ENCODE measurements around the gene CCDC194. TPM values are rescaled to one million over a fixed set of nuclear protein-coding genes. Genes with fewer than 3 reads are reported as not detected.
A peak's percentile ranks its signal among the peaks of the same experiment; 100 is the strongest.

CCDC194 gene
- total RNA-seq, 2 experiments from 2014 or later = 0.97 to 1.6 TPM

GRCh38 chr19:17405250-17406045 is 11.5 kb upstream of the CCDC194 start, which contains the start of gene BST2:
Gene BST2, minus strand, starts transcription at chr19:17405630. Its CDS starts 55 bp downstream, at chr19:17405575.
- peak; percentile 80 for ATAC-seq
- Mint-ChIP-seq H3K9me3 (ENCODE audit: low read depth) (no peaks in the 10 kb centered on the region), H3K27ac (peak within 1 kb of the TSS; percentile 90)

DNA sequence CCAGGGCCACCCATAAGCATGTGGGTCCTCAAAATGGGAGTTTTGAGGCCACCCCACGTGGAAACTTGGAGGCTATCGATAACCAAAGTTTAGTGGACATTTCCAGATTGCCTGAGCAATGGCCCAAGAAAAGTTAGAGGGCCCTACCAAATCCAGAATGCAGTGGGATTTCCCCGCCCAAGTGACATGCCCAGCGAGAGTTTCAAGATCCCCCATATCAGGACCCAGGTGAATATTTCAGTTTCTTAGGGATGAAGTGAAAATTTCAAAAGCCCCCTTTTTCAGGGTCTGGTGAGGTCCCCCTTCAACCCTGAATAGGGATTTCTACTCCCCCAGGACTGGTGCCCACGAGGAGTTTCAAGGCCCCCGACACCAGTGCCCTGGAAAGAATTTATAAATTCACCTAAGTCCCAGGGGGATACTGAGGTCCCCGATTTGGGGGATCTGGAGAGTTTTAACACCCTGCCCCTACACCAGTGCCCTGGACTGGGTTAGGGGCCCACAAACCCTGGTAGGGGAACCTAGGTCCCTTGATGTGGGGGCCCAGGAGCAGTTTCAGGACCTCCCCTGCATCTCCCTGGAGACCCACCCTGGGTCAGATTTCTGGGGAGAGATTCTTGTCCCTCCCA is 10.7 kb upstream of the CCDC194 start:
- CTCF ChIA-PET = interaction anchor here (0.6 to 1.7 kb wide), 5 partner anchors 15 to 72 kb away, joined by 3 to 7 read pairs (median 5); no protein-coding TSS in a partner anchor
- ATAC-seq (no peak), DNase-seq (no peak)
- Mint-ChIP-seq H3K9me3 (ENCODE audit: low read depth) (no peaks in the 10 kb centered on the region), H3K27me3 (no peaks in the 10 kb centered on the region), H3K36me3 (ENCODE audit: low read depth) (peaks cover 7% of the 10 kb centered on the region), H3K4me1 (peaks cover 28% of the 10 kb centered on the region), H3K4me3 (peak overlapping the region; percentile 76), H3K27ac (peak overlapping the region; percentile 90)
- POLR2A ChIA-PET = interaction anchor here (0.6 to 1.5 kb wide), 3 partner anchors 95 to 325 kb away, joined by 3 to 6 read pairs (median 5); partner anchors contain the start of genes DDA1 and USE1
- intact Hi-C loops (cut with DNase I, micrococcal nuclease) = loop anchor here (1.0 to 2.0 kb wide), 2 partner anchors 14 to 15 kb away; no protein-coding TSS in a partner anchor

More at GRCh38 chr19:17405250-17406045, 11.5 kb upstream of the CCDC194 start, which contains the start of gene BST2:
- Mint-ChIP-seq H3K4me3 (peak within 1 kb of the TSS; percentile 76), H3K27me3 (no peaks in the 10 kb centered on the region), H3K36me3 (ENCODE audit: low read depth) (peaks cover 7% of the 10 kb centered on the region), H3K4me1 (peaks cover 28% of the 10 kb centered on the region)
- POLR2A ChIA-PET = interaction anchor here (0.6 to 2.0 kb wide), 5 partner anchors 14 to 443 kb away, joined by 3 to 10 read pairs (median 5); partner anchors contain the start of genes DDA1, MVB12A and USE1
- intact Hi-C loops (cut with DNase I, micrococcal nuclease) = loop anchor here (1.0 to 2.0 kb wide), 2 partner anchors 14 to 15 kb away; no protein-coding TSS in a partner anchor
- DNase-seq = peak; percentile 60
- CTCF ChIA-PET = interaction anchor here (0.6 to 1.4 kb wide), 6 partner anchors 15 to 73 kb away, joined by 3 to 7 read pairs (median 4); no protein-coding TSS in a partner anchor

GRCh38 chr19:17404015-17404414 is 10.0 kb upstream of the CCDC194 start:
- H3K4me3 Mint-ChIP-seq = peak overlapping the region; percentile 76
- H3K27ac Mint-ChIP-seq = peak overlapping the region; percentile 90
- H3K27me3 Mint-ChIP-seq = no peaks in the 10 kb centered on the region
- H3K36me3 Mint-ChIP-seq (ENCODE audit: low read depth) = peaks cover 7% of the 10 kb centered on the region
- ChIA-PET POLR2A (no interaction called here), CTCF (interaction anchor here (0.6 to 1.7 kb wide), 5 partner anchors 15 to 1284 kb away, joined by 3 to 9 read pairs (median 3); partner anchors contain the start of gene MVB12A)
- H3K4me1 Mint-ChIP-seq = peaks cover 28% of the 10 kb centered on the region
- DNase-seq (no peak), ATAC-seq (no peak)
- intact Hi-C loops (cut with DNase I, micrococcal nuclease) = loop anchor here in 1 of 2 experiments (2.0 kb wide), 1 partner anchor 13 kb away; no protein-coding TSS in a partner anchor
- no peaks in the 10 kb centered on the region for H3K9me3 Mint-ChIP-seq (ENCODE audit: low read depth)

GRCh38 chr19:17402982-17403855 is 9.2 kb upstream of the CCDC194 start:
- peak; percentile 78 for DNase-seq
- intact Hi-C loops (cut with DNase I, micrococcal nuclease) = loop anchor here in 1 of 2 experiments (1.0 kb wide), 1 partner anchor 12 kb away; no protein-coding TSS in a partner anchor
- Mint-ChIP-seq H3K4me3 (peak overlapping the region; percentile 76), H3K4me1 (peaks cover 28% of the 10 kb centered on the region), H3K27ac (peak overlapping the region; percentile 72), H3K36me3 (ENCODE audit: low read depth) (peaks cover 7% of the 10 kb centered on the region), H3K9me3 (ENCODE audit: low read depth) (no peaks in the 10 kb centered on the region), H3K27me3 (no peaks in the 10 kb centered on the region)
- ChIA-PET POLR2A (interaction anchor here (0.6 kb wide), 1 partner anchor 399 kb away, joined by 3 read pairs; no protein-coding TSS in a partner anchor), CTCF (interaction anchor here (0.6 to 1.7 kb wide), 6 partner anchors 13 to 69 kb away, joined by 3 to 9 read pairs (median 3); partner anchors contain the start of gene MVB12A)
- ATAC-seq = peak; percentile 53

DNA sequence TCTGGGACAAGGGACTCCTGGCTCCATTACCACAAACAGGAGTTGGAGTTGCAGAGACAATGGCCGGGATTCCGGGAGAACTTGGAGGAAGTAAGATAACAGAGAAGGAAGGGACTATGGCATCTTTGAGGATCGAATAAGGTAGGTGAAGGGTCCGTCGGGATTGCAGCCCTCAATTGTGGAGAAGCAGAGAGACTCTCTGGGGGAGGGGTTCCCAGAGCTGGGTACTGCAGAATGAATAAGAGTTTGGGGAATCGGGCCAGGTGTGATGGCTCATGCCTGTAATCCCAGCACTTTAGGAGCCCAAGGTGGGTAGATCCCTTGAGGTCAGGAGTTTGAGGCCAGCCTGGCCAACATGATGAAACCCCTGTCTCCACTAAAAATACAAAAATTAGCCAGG is 7.6 kb upstream of the CCDC194 start:
- Mint-ChIP-seq H3K36me3 (ENCODE audit: low read depth) (peaks cover 7% of the 10 kb centered on the region), H3K27me3 (no peaks in the 10 kb centered on the region), H3K27ac (no peak overlapping the region), H3K4me3 (no peak overlapping the region), H3K9me3 (ENCODE audit: low read depth) (no peaks in the 10 kb centered on the region), H3K4me1 (peaks cover 17% of the 10 kb centered on the region)
- intact Hi-C loops (cut with DNase I, micrococcal nuclease) = no loop called here
- ATAC-seq (no peak), DNase-seq (no peak)
- ChIA-PET CTCF (no interaction called here), POLR2A (no interaction called here)

- peaks cover 17% of the 10 kb centered on the region for H3K4me1 Mint-ChIP-seq
- peaks cover 7% of the 10 kb centered on the region for H3K36me3 Mint-ChIP-seq (ENCODE audit: low read depth)
- ChIA-PET POLR2A (interaction anchor here (0.9 kb wide), 1 partner anchor 16 kb away, joined by 4 read pairs; no protein-coding TSS in a partner anchor), CTCF (interaction anchor here (0.6 to 1.4 kb wide), 5 partner anchors 8 to 442 kb away, joined by 3 to 4 read pairs (median 3); no protein-coding TSS in a partner anchor)
- H3K27ac Mint-ChIP-seq = no peak overlapping the region
- DNase-seq = no peak
- no peak for ATAC-seq
- no peaks in the 10 kb centered on the region for H3K9me3 Mint-ChIP-seq (ENCODE audit: low read depth)
- no peak overlapping the region for H3K4me3 Mint-ChIP-seq
- H3K27me3 Mint-ChIP-seq = no peaks in the 10 kb centered on the region
- intact Hi-C loops (cut with DNase I, micrococcal nuclease) = no loop called here
Measured at GRCh38 chr19:17398902-17399527, 5.0 kb upstream of the CCDC194 start.

DNA sequence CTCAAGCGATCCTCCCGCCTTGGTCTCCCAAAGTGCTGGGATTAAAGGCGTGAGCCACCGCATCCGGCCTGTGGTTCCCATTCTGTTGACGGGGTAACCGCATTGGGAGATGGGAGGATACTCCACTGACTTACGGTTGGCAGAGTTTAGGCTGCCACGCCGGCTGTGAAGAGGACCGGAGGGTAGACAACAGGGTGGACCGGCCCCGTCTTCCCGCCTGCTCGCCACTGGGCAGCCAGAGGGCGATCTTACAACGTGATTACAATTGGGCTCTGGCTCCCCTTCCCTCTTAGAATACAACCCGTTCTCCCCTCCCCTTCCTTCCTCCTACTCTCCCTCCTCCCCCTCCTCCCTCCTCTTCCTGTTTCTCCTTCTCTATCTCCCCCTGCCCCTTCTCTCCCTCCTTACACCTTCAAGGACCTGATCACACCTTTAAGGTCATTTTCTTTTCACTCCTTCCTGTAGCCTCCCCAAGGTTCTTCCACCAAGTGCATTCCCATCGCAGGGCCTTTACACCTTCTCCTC is 957 bp upstream of the CCDC194 start:
- peak; percentile 14 for ATAC-seq
- DNase-seq = peak; percentile 64
- intact Hi-C loops (cut with DNase I, micrococcal nuclease) = loop anchor here (1.0 to 5.0 kb wide), 3 partner anchors 71 to 318 kb away; partner anchors contain the start of genes HAUS8 (in 1 of the 2) and MYO9B (in 1 of the 2)
- Mint-ChIP-seq H3K27me3 (peaks cover 2% of the 10 kb centered on the region), H3K4me1 (peaks cover 24% of the 10 kb centered on the region), H3K4me3 (no peak overlapping the region), H3K27ac (no peak overlapping the region), H3K36me3 (ENCODE audit: low read depth) (no peaks in the 10 kb centered on the region), H3K9me3 (ENCODE audit: low read depth) (no peaks in the 10 kb centered on the region)
- ChIA-PET POLR2A (no interaction called here), CTCF (interaction anchor here (0.9 to 1.3 kb wide), 2 partner anchors 9 to 77 kb away, joined by 3 read pairs; no protein-coding TSS in a partner anchor)

DNA sequence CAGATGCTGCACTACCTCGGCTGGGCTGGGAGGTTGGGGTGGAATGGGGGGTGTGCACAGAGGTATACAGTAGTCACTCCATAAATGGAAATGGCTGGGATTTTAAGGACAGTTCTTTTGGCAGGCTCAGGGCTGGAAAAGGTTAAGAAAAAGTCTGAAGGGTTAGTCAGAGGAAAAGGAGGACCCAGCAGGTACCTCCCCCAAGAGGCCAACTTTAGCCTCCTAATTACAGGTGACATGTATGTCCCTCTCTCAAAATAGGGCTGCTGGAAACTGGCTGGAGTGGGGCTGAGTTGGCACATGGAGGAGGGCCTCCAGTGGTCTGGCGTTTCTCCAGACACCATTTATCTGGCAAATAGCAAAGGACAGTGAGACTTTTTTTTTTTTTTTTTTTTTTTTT is 994 bp downstream of the CCDC194 start:
- H3K4me3 Mint-ChIP-seq = no peak overlapping the region
- ATAC-seq = no peak
- no peak overlapping the region for H3K27ac Mint-ChIP-seq
- POLR2A ChIA-PET = no interaction called here
- no peak for DNase-seq
- intact Hi-C loops (cut with DNase I, micrococcal nuclease) = loop anchor here (5.0 kb wide), 2 partner anchors 74 to 316 kb away; partner anchors contain the start of genes HAUS8 (in 1 of the 2) and MYO9B (in 1 of the 2)
- no peaks in the 10 kb centered on the region for H3K36me3 Mint-ChIP-seq (ENCODE audit: low read depth)
- H3K27me3 Mint-ChIP-seq = peaks cover 4% of the 10 kb centered on the region
- CTCF ChIA-PET = interaction anchor here (0.6 to 1.1 kb wide), 3 partner anchors 60 to 150 kb away, joined by 3 read pairs; partner anchors contain the start of gene MRPL34
- H3K4me1 Mint-ChIP-seq = peaks cover 24% of the 10 kb centered on the region
- H3K9me3 Mint-ChIP-seq (ENCODE audit: low read depth) = no peaks in the 10 kb centered on the region

- H3K27ac Mint-ChIP-seq = no peak overlapping the region
- peaks cover 4% of the 10 kb centered on the region for H3K27me3 Mint-ChIP-seq
Measured at GRCh38 chr19:17391371-17392151, 2.4 kb downstream of the CCDC194 start.

More at GRCh38 chr19:17391371-17392151, 2.4 kb downstream of the CCDC194 start:
- CTCF ChIA-PET = interaction anchor here (0.6 to 1.3 kb wide), 5 partner anchors 9 to 186 kb away, joined by 3 to 5 read pairs (median 4); no protein-coding TSS in a partner anchor
- intact Hi-C loops (cut with DNase I, micrococcal nuclease) = loop anchor here (1.0 to 5.0 kb wide), 13 partner anchors 12 to 314 kb away; partner anchors contain the start of genes BABAM1 (in 1 of the 2), BST2 (in 1 of the 2), COLGALT1 (in 1 of the 2) and DDA1 (in 1 of the 2)
- Mint-ChIP-seq H3K36me3 (ENCODE audit: low read depth) (no peaks in the 10 kb centered on the region), H3K9me3 (ENCODE audit: low read depth) (no peaks in the 10 kb centered on the region), H3K4me1 (peaks cover 24% of the 10 kb centered on the region), H3K4me3 (peak overlapping the region; percentile 83)
- ATAC-seq (peak; percentile 6), DNase-seq (no peak)
- POLR2A ChIA-PET = interaction anchor here (0.6 kb wide), 1 partner anchor 354 kb away, joined by 3 read pairs; no protein-coding TSS in a partner anchor

Measured in activated CD4-positive, alpha-beta T cell treated with anti-CD3 and anti-CD28 coated beads for 36 hours (primary cell).